ENCODE measurements around the gene PIK3AP1.

DNA sequence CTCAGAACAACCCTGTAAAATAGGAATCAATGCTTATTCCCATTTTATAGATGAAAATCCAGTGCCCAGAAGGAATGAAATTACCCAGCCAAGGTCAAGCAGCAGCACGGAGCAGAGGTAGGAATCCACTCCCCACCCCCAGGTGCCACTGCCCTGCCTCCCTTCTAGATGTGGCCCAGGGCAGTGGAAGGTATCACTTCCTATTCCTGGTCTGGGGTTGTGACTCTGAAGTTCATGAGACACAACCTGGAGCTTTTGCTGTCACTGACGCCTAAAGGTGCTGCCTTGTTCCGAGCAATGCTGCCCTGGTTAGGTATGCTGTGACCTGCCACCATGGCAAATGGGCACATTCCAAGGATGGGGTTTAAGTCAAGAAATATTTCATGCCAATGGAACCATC, 53.6 kb downstream of the PIK3AP1 start:
- TF ChIP-seq, protein P1, sequence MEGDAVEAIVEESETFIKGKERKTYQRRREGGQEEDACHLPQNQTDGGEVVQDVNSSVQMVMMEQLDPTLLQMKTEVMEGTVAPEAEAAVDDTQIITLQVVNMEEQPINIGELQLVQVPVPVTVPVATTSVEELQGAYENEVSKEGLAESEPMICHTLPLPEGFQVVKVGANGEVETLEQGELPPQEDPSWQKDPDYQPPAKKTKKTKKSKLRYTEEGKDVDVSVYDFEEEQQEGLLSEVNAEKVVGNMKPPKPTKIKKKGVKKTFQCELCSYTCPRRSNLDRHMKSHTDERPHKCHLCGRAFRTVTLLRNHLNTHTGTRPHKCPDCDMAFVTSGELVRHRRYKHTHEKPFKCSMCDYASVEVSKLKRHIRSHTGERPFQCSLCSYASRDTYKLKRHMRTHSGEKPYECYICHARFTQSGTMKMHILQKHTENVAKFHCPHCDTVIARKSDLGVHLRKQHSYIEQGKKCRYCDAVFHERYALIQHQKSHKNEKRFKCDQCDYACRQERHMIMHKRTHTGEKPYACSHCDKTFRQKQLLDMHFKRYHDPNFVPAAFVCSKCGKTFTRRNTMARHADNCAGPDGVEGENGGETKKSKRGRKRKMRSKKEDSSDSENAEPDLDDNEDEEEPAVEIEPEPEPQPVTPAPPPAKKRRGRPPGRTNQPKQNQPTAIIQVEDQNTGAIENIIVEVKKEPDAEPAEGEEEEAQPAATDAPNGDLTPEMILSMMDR (IDR thresholded peaks at IDR 0.05 in 2 of 3, conservative IDR thresholded peaks at IDR 0.05 in 1 of 3; ENCODE audit: borderline replicate concordance in 1 of 3, insufficient read depth in 1 of 3, low read depth in 2 of 3, low read length in 2 of 3): no peak
- no peak for TF ChIP-seq SIN3A (IDR thresholded peaks at IDR 0.05; ENCODE audit: low read depth)
- TF ChIP-seq, protein P2, sequence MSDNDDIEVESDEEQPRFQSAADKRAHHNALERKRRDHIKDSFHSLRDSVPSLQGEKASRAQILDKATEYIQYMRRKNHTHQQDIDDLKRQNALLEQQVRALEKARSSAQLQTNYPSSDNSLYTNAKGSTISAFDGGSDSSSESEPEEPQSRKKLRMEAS (IDR thresholded peaks at IDR 0.05): no peak

Data from HCT116 (cell line).